Measurements from ENCODE around the gene PSMB5.

DNA sequence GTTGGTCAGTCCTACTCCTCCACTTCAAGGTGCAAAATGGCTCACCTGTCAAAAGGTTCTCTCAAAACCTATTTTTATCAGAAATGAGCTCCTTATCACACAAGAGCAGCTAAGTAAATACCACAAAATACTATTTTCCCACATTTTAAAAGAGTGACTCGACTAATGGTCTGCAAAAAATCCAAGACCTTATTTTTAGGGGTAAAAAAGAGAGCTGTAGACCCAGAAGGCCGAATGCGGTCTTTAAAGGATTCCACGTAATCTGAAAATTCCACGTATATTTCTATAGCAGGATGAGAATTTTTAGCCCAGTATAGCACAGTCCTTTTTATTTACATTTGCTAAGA is 28.5 kb downstream of the PSMB5 start:
- no peak for TF ChIP-seq CTCF (conservative IDR thresholded peaks at IDR 0.05 in 1 of 2, IDR thresholded peaks at IDR 0.05 in 1 of 2; ENCODE audit: extremely low read depth in 1 of 2, insufficient read depth in 1 of 2, low read depth in 1 of 2, low read length in 2 of 2)
- no peak for TF ChIP-seq EZH2 (IDR thresholded peaks at IDR 0.05; ENCODE audit: borderline replicate concordance, low read length)
